Liver (tissue), 9 donors: ENCODE data around the gene BLOC1S1. TPM values are rescaled to one million over a fixed set of nuclear protein-coding genes. Genes with fewer than 3 reads are reported as not detected.

Source experiments
- DNase-seq: peaks from one replicate; pipeline ENCODE4 v3.0.0-alpha.2; 2017; ENCODE audit warnings: low spot score
- H3K27ac ChIP-seq, 2 donors: one replicate each; pipeline ENCODE4 v1.7.0; 2013; ENCODE audit warnings: inconsistent platforms in 2 of 2, low read length in 2 of 2, control low read depth in 1 of 2, low read depth in 1 of 2, mild to moderate bottlenecking in 1 of 2
- H3K27me3 ChIP-seq, 4 donors: one replicate each; pipeline versions ENCODE4 v1.6.1 to v1.7.0; 2013; ENCODE audit warnings: low read length in 3 of 4, inconsistent platforms in 1 of 4, mild to moderate bottlenecking in 1 of 4, moderate library complexity in 1 of 4; ENCODE audit not compliant: control insufficient read depth in 4 of 4, insufficient read depth in 4 of 4
- H3K36me3 ChIP-seq, 4 donors: one replicate each; pipeline versions ENCODE4 v1.6.1 to v1.7.0; 2013; ENCODE audit warnings: low read length in 3 of 4, mild to moderate bottlenecking in 3 of 4, low read depth in 1 of 4, moderate library complexity in 1 of 4; ENCODE audit not compliant: control insufficient read depth in 4 of 4, insufficient read depth in 3 of 4
- H3K4me1 ChIP-seq, 4 donors: one replicate each; pipeline versions ENCODE4 v1.6.1 to v1.7.0; 2013; ENCODE audit warnings: low read length in 3 of 4, mild to moderate bottlenecking in 3 of 4, moderate library complexity in 1 of 4; ENCODE audit not compliant: control insufficient read depth in 4 of 4, insufficient read depth in 4 of 4
- H3K4me3 ChIP-seq, 3 donors: one replicate each; pipeline versions ENCODE4 v1.6.1 to v1.7.0; 2013; ENCODE audit warnings: low read length in 3 of 3, control low read depth in 1 of 3, low read depth in 1 of 3, mild to moderate bottlenecking in 1 of 3
- H3K9ac ChIP-seq, 2 donors: one replicate each; pipeline ENCODE4 v1.7.0; 2013; ENCODE audit warnings: low read length in 2 of 2, mild to moderate bottlenecking in 2 of 2, moderate library complexity in 2 of 2, control low read depth in 1 of 2, low read depth in 1 of 2
- H3K9me3 ChIP-seq, 4 donors: one replicate each; pipeline versions ENCODE4 v1.6.1 to v1.7.0; 2013; ENCODE audit warnings: low read length in 3 of 4; ENCODE audit not compliant: control insufficient read depth in 4 of 4
- ATF3 ChIP-seq: IDR thresholded peaks from 2 replicates; pipeline ENCODE4 v1.6.1; 2016; ENCODE audit warnings: antibody characterized with exemption
- CTCF ChIP-seq: fragments of 150-350 bp; IDR thresholded peaks from 2 replicates; pipeline ENCODE4 v1.5.1; 2017; ENCODE audit warnings: improper control_type of control experiment, low read depth, low read length; ENCODE audit not compliant: missing input control
- EGR1 ChIP-seq, 2 donors: IDR thresholded peaks; 2 replicates each; pipeline ENCODE4 v1.6.1; 2016 to 2018; ENCODE audit warnings: antibody characterized with exemption in 2 of 2, low read depth in 2 of 2
- FOXA1 ChIP-seq: IDR thresholded peaks from 2 replicates; pipeline ENCODE4 v1.6.1; 2016; ENCODE audit warnings: antibody characterized with exemption
- FOXA2 ChIP-seq: IDR thresholded peaks from 2 replicates; pipeline ENCODE4 v1.6.1; 2016; ENCODE audit warnings: antibody characterized with exemption
- GABPA ChIP-seq, 2 donors: IDR thresholded peaks in 1 of 2; conservative IDR thresholded peaks in 1 of 2; 2 replicates each; pipeline ENCODE4 v1.6.1; 2016; ENCODE audit warnings: antibody characterized with exemption in 2 of 2, mild to moderate bottlenecking in 1 of 2, moderate library complexity in 1 of 2
- HNF4A ChIP-seq, 2 donors: conservative IDR thresholded peaks; 2 replicates each; pipeline ENCODE4 v1.6.1; 2016; ENCODE audit warnings: antibody characterized with exemption in 2 of 2, mild to moderate bottlenecking in 2 of 2
- HNF4G ChIP-seq: IDR thresholded peaks from 2 replicates; pipeline ENCODE4 v1.6.1; 2016; ENCODE audit warnings: antibody characterized with exemption
- JUND ChIP-seq, 2 donors: IDR thresholded peaks; 2 replicates each; pipeline ENCODE4 v1.6.1; 2016; ENCODE audit warnings: antibody characterized with exemption in 2 of 2
- MAX ChIP-seq: IDR thresholded peaks from 2 replicates; pipeline ENCODE4 v1.6.1; 2016; ENCODE audit warnings: antibody characterized with exemption
- NR2F2 ChIP-seq: IDR thresholded peaks from 2 replicates; pipeline ENCODE4 v1.6.1; 2016; ENCODE audit warnings: antibody characterized with exemption
- RAD21 ChIP-seq, 2 donors: IDR thresholded peaks; 2 replicates each; pipeline ENCODE4 v1.6.1; 2016; ENCODE audit warnings: antibody characterized with exemption in 2 of 2, mild to moderate bottlenecking in 2 of 2
- REST ChIP-seq: IDR thresholded peaks from 2 replicates; pipeline ENCODE4 v1.6.1; 2016; ENCODE audit warnings: antibody characterized with exemption, mild to moderate bottlenecking
- RXRA ChIP-seq, 2 donors: IDR thresholded peaks; 2 replicates each; pipeline ENCODE4 v1.6.1; 2017 to 2018; ENCODE audit warnings: antibody characterized with exemption in 2 of 2, mild to moderate bottlenecking in 1 of 2
- SP1 ChIP-seq: IDR thresholded peaks from 2 replicates; pipeline ENCODE4 v1.6.1; 2018; ENCODE audit warnings: antibody characterized with exemption, mild to moderate bottlenecking
- TAF1 ChIP-seq: conservative IDR thresholded peaks from 2 replicates; pipeline ENCODE4 v1.6.1; 2016; ENCODE audit warnings: antibody characterized with exemption, mild to moderate bottlenecking
- YY1 ChIP-seq: IDR thresholded peaks from 2 replicates; pipeline ENCODE4 v1.6.1; 2016; ENCODE audit warnings: antibody characterized with exemption, mild to moderate bottlenecking
- ZBTB33 ChIP-seq: IDR thresholded peaks from 2 replicates; pipeline ENCODE4 v1.6.1; 2016; ENCODE audit warnings: antibody characterized with exemption
- polyA plus RNA-seq, 2 donors: library from polyadenylated mRNA; stranded (reverse) in 1 of 2; unstranded in 1 of 2; fragments of 200-250 nt in 1 of 2; fragments of >200 nt in 1 of 2; fragmentation: Nextera tagmentation in 1 of 2; extraction: Ambion mirVana in 1 of 2; gene quantifications; one replicate each; pipeline versions ENCODE4 v1.2.1 to v1.2.3, GENCODE V29; 2013 to 2015
- total RNA-seq, 2 donors: library from RNA; depleted of rRNA; stranded (reverse); fragments of >200 nt; gene quantifications; one replicate each; pipeline ENCODE4 v1.2.3, GENCODE V29; 2014
- donor health status: healthy.
- donor health status: healthy.
- donor health status: healthy.
- donor health status: healthy.
- donor health status: healthy.

Gene BLOC1S1
- total and polyA plus RNA-seq, 4 donors: 43.7 to 150 (median 115) TPM

- H3K36me3 ChIP-seq: peaks cover 10 to 32% (median 24%) of the 10 kb centered on the region in 4 donors
Measured at GRCh38 chr12:55762646-55763045, 46.8 kb downstream of the BLOC1S1 start.

More at GRCh38 chr12:55762646-55763045, 46.8 kb downstream of the BLOC1S1 start:
- Histone ChIP-seq H3K9ac (no peak overlapping the region), H3K9me3 (no peaks in the 10 kb centered on the region), H3K4me3 (no peak overlapping the region), H3K4me1 (no peaks in the 10 kb centered on the region), H3K27me3 (no peaks in the 10 kb centered on the region), H3K27ac (no peak overlapping the region)
- TF ChIP-seq TAF1: no peak
- TF ChIP-seq YY1: no peak
- TF ChIP-seq EGR1 (IDR thresholded peaks at IDR 0.05; ENCODE audit: low read depth in 2 of 2): no peak
- no peak for TF ChIP-seq ZBTB33
- TF ChIP-seq SP1: no peak
- no peak for TF ChIP-seq FOXA2
- TF ChIP-seq RAD21 (IDR thresholded peaks at IDR 0.05): no peak
- no peak for TF ChIP-seq HNF4G
- TF ChIP-seq HNF4A (conservative IDR thresholded peaks at IDR 0.05): no peak
- no peak for TF ChIP-seq ATF3
- TF ChIP-seq FOXA1: no peak
- no peak for TF ChIP-seq RXRA (IDR thresholded peaks at IDR 0.05)
- no peak for TF ChIP-seq JUND (IDR thresholded peaks at IDR 0.05)
- no peak for TF ChIP-seq CTCF
- TF ChIP-seq GABPA (IDR thresholded peaks at IDR 0.05 in 1 of 2, conservative IDR thresholded peaks at IDR 0.05 in 1 of 2): no peak
- no peak for TF ChIP-seq MAX
- TF ChIP-seq REST: no peak
- no peak for TF ChIP-seq NR2F2
- DNase-seq: no peak
